SIG-M5 (cell line): ENCODE data around the gene KRTAP17-1.

Source experiments
- DNase-seq: peaks from one replicate; lab custom pipeline; 2025; lab: John Stamatoyannopoulos, UW

Gene KRTAP17-1

GRCh38 chr17:41332239-41332638 is 16.7 kb upstream of the KRTAP17-1 start:
- DNase-seq: no peak

GRCh38 chr17:41331606-41332005 is 16.1 kb upstream of the KRTAP17-1 start:
- DNase-seq: no peak

GRCh38 chr17:41329279-41329948 is 13.9 kb upstream of the KRTAP17-1 start:
- no peak for DNase-seq

GRCh38 chr17:41328207-41328606 is 12.7 kb upstream of the KRTAP17-1 start:
- no peak for DNase-seq

- no peak for DNase-seq
Measured at GRCh38 chr17:41327411-41328120, 12.1 kb upstream of the KRTAP17-1 start.

DNA sequence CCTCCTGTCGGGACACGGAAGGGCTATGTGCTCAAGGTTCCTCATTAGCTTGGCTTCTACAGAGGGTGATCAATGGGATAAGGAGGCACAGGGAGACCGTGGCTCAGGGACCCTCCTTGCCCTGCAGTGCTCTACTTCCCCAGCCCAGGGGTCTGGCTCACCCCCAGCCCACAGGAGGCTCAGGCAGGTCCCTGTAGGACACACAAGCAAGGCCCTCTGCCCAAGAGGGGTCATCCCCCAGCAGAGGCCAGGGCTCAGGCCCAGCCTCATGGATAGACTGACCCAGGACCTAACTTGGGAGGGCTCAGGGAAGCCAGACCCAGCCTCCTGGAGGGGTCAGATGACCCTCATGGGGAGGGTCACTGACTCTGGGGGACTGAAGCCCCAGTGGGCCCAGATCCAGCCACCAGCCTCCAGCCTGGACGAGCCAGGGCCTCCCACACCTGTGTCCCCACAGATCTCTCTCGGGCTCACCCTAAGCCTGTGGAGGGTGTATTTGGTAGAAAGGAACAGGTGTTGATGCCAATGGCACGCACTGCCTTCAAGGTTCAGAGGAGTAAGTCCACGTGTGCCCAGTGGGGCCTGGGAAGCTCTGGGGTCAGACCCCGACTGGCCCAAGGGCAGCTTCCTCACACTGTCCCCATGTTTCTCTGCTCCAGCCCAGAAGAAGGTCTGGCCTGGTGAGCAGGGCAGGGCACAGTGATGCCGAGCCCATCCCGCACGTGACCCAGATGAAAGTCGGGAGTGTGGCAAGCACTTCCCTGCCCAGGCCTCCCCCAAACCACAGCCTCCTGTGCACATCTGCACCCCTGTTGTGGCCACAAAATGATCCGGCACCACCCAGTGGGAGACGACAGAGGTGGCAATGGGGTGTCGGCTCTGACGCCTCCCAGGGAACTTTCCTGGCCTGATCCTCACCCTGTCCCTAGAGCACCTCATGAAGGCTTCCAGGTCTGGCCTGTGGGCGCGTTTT is 10.9 kb upstream of the KRTAP17-1 start:
- no peak for DNase-seq

DNA sequence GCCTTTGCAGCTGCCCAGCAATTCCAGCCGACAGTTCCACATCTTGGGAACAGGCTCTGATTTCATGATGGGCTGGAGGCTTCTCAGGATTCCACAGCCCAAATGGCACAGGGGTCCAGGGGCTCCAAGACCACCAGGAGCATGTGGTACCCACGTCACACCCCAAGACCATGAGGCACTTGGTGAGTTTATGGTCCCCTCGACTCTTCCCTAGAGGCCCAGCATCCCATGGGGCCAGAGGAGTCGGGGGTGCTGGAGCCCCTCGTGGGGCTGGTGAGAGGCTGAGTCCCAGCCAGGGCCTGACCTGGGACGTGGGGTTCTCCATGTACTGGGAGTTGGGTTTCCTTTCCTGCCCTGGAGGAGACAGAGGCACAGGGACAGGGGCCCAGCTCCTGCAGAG is 10.1 kb upstream of the KRTAP17-1 start:
- DNase-seq: no peak

- DNase-seq: no peak
Measured at GRCh38 chr17:41325126-41325525, 9.6 kb upstream of the KRTAP17-1 start.

DNA sequence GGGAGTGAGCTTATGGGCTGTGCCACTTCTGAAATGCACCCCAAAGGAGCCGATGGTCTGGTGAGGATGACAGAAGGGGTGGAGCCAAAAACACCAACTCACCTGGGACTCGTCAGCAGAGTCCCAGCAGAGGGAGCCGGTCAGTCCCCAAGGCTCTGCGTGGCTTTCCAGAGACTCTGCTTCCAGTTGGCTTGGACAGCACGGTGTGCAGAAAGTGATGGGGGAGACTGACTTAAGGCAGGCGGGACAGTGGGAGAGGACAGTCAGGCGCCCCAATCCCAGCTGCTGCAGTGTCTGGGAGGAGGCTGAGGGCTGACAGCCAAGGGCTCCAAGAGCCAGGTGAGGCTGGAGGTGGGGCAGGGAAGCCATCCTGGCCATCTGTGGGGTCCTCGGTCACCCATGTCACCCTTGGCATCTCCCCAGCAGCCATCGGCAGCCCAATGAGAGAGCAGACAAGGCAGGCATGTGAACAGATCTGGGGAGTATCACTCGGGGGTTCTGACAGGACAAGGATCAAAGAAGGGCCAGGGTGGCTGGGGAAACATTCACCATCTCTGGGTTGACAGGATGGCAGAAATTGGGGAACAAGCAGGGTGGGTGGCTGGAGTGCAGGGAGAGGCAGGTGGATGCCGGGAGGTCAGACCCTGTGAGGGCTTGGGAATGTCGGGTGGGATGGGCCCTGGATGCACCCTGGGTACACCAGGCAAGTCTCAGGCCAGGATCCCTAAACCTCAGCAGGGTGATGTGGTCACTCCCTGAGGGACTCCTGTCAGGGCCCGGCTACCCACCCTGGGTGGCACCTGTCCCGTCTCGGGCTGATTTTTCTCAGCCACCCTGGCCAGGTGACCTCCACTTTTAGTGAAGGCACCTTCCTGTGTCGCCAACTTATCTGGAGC is 8.9 kb upstream of the KRTAP17-1 start:
- no peak for DNase-seq

GRCh38 chr17:41322903-41323895 is 7.7 kb upstream of the KRTAP17-1 start:
- no peak for DNase-seq

DNA sequence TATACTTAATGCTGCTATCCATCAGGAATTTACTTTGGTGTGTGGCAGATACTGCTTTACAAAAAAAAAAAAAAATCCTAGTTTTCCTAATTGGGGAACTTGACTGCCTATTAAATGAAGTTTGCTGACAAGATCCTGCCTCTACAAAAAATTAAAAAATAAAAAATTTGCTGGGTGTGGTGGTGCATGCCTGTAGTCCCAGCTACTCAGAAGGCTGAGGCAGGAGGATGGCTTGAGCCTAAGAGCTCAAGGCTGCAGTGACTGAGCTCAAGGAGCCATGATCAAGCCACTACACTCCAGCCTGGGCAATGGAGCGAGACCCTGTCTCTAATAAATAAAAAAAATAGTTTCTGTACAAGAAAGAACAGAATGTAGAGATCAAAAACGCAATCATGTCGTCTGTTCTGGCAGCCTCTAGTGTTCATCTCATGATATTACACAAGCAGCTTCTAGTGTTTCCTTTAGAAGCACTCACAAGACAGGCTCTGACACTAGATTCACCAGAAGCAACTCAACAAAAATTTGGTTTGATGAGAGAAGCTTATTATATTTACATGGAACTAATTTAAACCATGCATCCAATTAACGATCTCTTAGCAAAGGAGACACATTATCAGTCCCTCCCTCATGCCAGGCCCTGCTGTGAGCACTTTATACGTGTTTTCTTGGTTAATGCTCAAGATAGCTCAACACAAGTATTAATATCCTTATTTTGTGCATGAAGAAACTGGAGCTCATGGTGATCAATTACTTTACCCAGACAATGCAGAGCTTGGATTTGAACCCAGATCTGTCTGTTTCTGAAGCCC is 6.8 kb upstream of the KRTAP17-1 start:
- DNase-seq: no peak

GRCh38 chr17:41318231-41318630 is 2.7 kb upstream of the KRTAP17-1 start:
- DNase-seq: no peak

- no peak for DNase-seq
Measured at GRCh38 chr17:41315814-41316445, 420 bp upstream of the KRTAP17-1 start.

GRCh38 chr17:41311111-41311510 is 4.4 kb downstream of the KRTAP17-1 start:
- no peak for DNase-seq

DNA sequence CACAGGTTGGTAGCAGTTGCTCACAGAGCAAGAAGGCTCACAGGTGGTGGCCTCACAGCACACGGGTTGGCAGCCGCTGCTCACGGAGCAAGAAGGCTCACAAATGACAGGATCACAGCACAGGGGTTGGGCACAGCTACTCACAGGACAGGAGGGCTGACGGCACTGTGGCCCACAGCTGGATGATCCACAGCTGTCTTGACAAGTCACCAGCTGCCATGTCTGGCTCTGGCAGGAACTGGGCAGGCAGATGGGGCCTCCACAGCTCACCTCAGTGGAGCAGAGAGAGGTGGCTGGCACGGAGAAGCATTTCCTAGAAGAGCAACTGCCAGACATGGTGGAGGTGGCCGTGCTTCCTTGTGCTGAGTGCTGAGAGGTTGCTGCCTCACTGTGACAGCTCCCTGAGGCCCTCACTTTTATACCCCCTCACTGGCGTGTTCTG is 6.6 kb downstream of the KRTAP17-1 start, which contains the start of gene KRTAP16-1:
Gene KRTAP16-1, minus strand, starts transcription at position 392 of the 442 bp plus-strand sequence. Its CDS starts 56 bp downstream, at position 336.
- DNase-seq: no peak

GRCh38 chr17:41308251-41308917 is 7.1 kb downstream of the KRTAP17-1 start:
- no peak for DNase-seq

DNA sequence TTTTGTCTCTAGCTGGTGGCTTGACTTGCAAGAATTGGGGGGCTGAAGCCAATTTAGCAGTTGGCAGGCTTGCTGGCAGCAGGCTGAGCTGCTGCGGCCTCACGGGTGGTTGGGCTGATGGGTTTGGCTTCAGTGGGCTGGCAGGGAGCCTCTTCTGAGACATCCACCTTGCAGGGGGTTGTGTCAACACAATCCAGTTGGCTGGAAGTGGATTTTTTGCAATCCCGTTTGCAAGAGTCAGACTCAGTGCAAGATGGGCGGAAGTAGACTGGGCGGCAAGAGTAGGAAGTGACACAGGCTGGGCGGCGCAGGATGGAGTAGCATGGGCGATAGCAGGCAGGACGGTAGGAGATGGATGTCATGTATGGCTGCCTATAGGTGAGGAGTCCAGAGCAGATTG is 7.9 kb downstream of the KRTAP17-1 start:
- DNase-seq: no peak

- DNase-seq: no peak
Measured at GRCh38 chr17:41304091-41304490, 11.4 kb downstream of the KRTAP17-1 start.
